ENCODE results near the gene DGKB. TPM values are rescaled to one million over a fixed set of nuclear protein-coding genes. Genes with fewer than 3 reads are reported as not detected.

DGKB gene
- total RNA-seq, 1 experiment from 2014 or later = 1.9 TPM

DNA sequence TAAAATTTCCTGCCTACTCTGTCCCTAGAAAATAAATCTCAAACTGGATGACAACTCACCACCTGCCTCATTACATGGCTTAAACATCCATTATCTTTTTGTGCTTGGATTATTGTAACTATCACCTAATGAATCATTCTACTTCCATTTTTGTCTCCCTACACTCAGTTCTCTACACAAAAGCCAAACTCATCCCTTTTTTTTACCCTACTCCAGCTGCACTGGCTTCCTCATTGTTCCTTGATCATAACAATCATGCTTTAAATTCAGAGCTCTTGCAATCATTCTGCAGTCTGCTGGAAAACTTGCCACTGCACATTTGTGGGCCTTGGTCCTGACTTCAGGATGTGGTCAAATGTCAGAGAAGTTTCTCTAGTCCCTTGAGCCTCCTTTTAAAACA, 280.0 kb downstream of the DGKB start:
- Mint-ChIP-seq H3K4me1 (no peaks in the 10 kb centered on the region), H3K4me3 (no peak overlapping the region), H3K27ac (no peak overlapping the region), H3K9me3 (no peaks in the 10 kb centered on the region), H3K27me3 (ENCODE audit: low read depth) (no peaks in the 10 kb centered on the region), H3K36me3 (no peaks in the 10 kb centered on the region)
- DNase-seq (ENCODE audit: low spot score) (no peak), ATAC-seq (no peak)
- CTCF ChIA-PET = no interaction called here
- TF ChIP-seq IRF2 (CRISPR knock-in tag; IDR thresholded peaks at IDR 0.05; ENCODE audit: borderline replicate concordance, low read depth) (no peak), ZNF232 (CRISPR knock-in tag; IDR thresholded peaks at IDR 0.05) (no peak), NFATC4 (CRISPR knock-in tag; IDR thresholded peaks at IDR 0.05) (no peak), SP1 (CRISPR knock-in tag; conservative IDR thresholded peaks at IDR 0.05) (no peak), TCF7 (CRISPR knock-in tag; IDR thresholded peaks at IDR 0.05; ENCODE audit: low read depth) (no peak)
- TF ChIP-seq, protein P1, sequence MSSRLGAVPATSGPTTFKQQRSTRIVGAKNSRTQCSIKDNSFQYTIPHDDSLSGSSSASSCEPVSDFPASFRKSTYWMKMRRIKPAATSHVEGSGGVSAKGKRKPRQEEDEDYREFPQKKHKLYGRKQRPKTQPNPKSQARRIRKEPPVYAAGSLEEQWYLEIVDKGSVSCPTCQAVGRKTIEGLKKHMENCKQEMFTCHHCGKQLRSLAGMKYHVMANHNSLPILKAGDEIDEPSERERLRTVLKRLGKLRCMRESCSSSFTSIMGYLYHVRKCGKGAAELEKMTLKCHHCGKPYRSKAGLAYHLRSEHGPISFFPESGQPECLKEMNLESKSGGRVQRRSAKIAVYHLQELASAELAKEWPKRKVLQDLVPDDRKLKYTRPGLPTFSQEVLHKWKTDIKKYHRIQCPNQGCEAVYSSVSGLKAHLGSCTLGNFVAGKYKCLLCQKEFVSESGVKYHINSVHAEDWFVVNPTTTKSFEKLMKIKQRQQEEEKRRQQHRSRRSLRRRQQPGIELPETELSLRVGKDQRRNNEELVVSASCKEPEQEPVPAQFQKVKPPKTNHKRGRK (CRISPR knock-in tag; IDR thresholded peaks at IDR 0.05; ENCODE audit: borderline replicate concordance) = no peak
- POLR2A ChIA-PET = no interaction called here

DNA sequence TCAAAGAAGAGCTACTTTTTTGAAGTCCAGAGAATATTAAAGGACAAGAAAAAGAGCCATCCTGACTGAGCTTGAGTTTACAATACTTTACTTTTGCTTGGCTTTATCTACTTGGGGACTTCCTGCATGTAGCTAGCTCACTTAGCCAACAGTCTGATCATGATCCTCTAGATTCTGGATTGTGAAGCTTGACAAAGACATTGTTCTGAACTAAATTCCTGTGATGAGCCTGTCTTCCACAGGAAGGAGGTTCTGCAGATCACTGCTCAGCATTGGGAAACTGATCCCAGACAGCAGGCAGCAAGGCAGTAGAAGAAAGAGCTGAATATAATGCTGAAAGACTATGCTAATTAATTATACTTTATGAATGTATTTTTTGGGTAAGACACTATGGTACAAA, 296.4 kb downstream of the DGKB start:
- ATAC-seq (no peak; the same call in 1 of the 2 replicates), DNase-seq (ENCODE audit: low spot score) (no peak)
- Mint-ChIP-seq H3K4me3 (no peak overlapping the region), H3K36me3 (no peaks in the 10 kb centered on the region), H3K27ac (no peak overlapping the region), H3K9me3 (peaks cover 16% of the 10 kb centered on the region), H3K27me3 (ENCODE audit: low read depth) (no peaks in the 10 kb centered on the region), H3K4me1 (0 out of 2 replicates have a peak, but pooled peaks cover 2% of the 10 kb centered on the region)
- ChIA-PET CTCF (no interaction called here), POLR2A (no interaction called here)
- no peak for TF ChIP-seq KAT7 (CRISPR knock-in tag; IDR thresholded peaks at IDR 0.05; ENCODE audit: borderline replicate concordance)
- TF ChIP-seq CBFB (CRISPR knock-in tag; IDR thresholded peaks at IDR 0.05; ENCODE audit: low read depth) = no peak
- no peak for TF ChIP-seq GRHL2 (CRISPR knock-in tag; IDR thresholded peaks at IDR 0.05; ENCODE audit: insufficient replicate concordance, severe bottlenecking)
- TF ChIP-seq, protein P2, sequence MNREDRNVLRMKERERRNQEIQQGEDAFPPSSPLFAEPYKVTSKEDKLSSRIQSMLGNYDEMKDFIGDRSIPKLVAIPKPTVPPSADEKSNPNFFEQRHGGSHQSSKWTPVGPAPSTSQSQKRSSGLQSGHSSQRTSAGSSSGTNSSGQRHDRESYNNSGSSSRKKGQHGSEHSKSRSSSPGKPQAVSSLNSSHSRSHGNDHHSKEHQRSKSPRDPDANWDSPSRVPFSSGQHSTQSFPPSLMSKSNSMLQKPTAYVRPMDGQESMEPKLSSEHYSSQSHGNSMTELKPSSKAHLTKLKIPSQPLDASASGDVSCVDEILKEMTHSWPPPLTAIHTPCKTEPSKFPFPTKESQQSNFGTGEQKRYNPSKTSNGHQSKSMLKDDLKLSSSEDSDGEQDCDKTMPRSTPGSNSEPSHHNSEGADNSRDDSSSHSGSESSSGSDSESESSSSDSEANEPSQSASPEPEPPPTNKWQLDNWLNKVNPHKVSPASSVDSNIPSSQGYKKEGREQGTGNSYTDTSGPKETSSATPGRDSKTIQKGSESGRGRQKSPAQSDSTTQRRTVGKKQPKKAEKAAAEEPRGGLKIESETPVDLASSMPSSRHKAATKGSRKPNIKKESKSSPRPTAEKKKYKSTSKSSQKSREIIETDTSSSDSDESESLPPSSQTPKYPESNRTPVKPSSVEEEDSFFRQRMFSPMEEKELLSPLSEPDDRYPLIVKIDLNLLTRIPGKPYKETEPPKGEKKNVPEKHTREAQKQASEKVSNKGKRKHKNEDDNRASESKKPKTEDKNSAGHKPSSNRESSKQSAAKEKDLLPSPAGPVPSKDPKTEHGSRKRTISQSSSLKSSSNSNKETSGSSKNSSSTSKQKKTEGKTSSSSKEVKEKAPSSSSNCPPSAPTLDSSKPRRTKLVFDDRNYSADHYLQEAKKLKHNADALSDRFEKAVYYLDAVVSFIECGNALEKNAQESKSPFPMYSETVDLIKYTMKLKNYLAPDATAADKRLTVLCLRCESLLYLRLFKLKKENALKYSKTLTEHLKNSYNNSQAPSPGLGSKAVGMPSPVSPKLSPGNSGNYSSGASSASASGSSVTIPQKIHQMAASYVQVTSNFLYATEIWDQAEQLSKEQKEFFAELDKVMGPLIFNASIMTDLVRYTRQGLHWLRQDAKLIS (CRISPR knock-in tag; IDR thresholded peaks at IDR 0.05; ENCODE audit: borderline replicate concordance) = no peak
- no peak for TF ChIP-seq ZNF671 (CRISPR knock-in tag; IDR thresholded peaks at IDR 0.05)
- TF ChIP-seq, protein P3, sequence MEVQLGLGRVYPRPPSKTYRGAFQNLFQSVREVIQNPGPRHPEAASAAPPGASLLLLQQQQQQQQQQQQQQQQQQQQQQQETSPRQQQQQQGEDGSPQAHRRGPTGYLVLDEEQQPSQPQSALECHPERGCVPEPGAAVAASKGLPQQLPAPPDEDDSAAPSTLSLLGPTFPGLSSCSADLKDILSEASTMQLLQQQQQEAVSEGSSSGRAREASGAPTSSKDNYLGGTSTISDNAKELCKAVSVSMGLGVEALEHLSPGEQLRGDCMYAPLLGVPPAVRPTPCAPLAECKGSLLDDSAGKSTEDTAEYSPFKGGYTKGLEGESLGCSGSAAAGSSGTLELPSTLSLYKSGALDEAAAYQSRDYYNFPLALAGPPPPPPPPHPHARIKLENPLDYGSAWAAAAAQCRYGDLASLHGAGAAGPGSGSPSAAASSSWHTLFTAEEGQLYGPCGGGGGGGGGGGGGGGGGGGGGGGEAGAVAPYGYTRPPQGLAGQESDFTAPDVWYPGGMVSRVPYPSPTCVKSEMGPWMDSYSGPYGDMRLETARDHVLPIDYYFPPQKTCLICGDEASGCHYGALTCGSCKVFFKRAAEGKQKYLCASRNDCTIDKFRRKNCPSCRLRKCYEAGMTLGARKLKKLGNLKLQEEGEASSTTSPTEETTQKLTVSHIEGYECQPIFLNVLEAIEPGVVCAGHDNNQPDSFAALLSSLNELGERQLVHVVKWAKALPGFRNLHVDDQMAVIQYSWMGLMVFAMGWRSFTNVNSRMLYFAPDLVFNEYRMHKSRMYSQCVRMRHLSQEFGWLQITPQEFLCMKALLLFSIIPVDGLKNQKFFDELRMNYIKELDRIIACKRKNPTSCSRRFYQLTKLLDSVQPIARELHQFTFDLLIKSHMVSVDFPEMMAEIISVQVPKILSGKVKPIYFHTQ (CRISPR knock-in tag; IDR thresholded peaks at IDR 0.05) = no peak
- TF ChIP-seq NR2C2 (CRISPR knock-in tag; IDR thresholded peaks at IDR 0.05) = no peak
- TF ChIP-seq, protein P4, sequence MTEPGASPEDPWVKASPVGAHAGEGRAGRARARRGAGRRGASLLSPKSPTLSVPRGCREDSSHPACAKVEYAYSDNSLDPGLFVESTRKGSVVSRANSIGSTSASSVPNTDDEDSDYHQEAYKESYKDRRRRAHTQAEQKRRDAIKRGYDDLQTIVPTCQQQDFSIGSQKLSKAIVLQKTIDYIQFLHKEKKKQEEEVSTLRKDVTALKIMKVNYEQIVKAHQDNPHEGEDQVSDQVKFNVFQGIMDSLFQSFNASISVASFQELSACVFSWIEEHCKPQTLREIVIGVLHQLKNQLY (CRISPR knock-in tag; IDR thresholded peaks at IDR 0.05) = no peak
- TF ChIP-seq ZNF317 (CRISPR knock-in tag; IDR thresholded peaks at IDR 0.05; ENCODE audit: borderline replicate concordance, low read depth) = no peak
- TF ChIP-seq, protein P5, sequence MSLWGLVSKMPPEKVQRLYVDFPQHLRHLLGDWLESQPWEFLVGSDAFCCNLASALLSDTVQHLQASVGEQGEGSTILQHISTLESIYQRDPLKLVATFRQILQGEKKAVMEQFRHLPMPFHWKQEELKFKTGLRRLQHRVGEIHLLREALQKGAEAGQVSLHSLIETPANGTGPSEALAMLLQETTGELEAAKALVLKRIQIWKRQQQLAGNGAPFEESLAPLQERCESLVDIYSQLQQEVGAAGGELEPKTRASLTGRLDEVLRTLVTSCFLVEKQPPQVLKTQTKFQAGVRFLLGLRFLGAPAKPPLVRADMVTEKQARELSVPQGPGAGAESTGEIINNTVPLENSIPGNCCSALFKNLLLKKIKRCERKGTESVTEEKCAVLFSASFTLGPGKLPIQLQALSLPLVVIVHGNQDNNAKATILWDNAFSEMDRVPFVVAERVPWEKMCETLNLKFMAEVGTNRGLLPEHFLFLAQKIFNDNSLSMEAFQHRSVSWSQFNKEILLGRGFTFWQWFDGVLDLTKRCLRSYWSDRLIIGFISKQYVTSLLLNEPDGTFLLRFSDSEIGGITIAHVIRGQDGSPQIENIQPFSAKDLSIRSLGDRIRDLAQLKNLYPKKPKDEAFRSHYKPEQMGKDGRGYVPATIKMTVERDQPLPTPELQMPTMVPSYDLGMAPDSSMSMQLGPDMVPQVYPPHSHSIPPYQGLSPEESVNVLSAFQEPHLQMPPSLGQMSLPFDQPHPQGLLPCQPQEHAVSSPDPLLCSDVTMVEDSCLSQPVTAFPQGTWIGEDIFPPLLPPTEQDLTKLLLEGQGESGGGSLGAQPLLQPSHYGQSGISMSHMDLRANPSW (CRISPR knock-in tag; conservative IDR thresholded peaks at IDR 0.05; ENCODE audit: low read depth) = no peak
- no peak for TF ChIP-seq ZNF219 (CRISPR knock-in tag; IDR thresholded peaks at IDR 0.05; ENCODE audit: borderline replicate concordance)
- TF ChIP-seq, protein P6, sequence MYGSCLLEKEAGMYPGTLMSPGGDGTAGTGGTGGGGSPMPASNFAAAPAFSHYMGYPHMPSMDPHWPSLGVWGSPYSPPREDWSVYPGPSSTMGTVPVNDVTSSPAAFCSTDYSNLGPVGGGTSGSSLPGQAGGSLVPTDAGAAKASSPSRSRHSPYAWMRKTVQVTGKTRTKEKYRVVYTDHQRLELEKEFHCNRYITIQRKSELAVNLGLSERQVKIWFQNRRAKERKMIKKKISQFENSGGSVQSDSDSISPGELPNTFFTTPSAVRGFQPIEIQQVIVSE (CRISPR knock-in tag; IDR thresholded peaks at IDR 0.05; ENCODE audit: borderline replicate concordance) = no peak
